K562 (cell line): ENCODE data around the gene GPRASP3. TPM values are rescaled to one million over a fixed set of nuclear protein-coding genes. Genes with fewer than 3 reads are reported as not detected.
A peak's percentile ranks its signal among the peaks of the same experiment; 100 is the strongest.

Source experiments
- ARID4B ChIP-seq: sonication (generic); formaldehyde crosslinking; IDR thresholded peaks from 2 replicates; pipeline ENCODE4 v1.8.0; 2022; ENCODE audit warnings: mild to moderate bottlenecking, missing genetic modification reagents
- CXXC5 ChIP-seq: fragments of 250-450 bp; sonication (Bioruptor Pico); IDR thresholded peaks from 2 replicates; pipeline ENCODE4 v1.8.0; 2022; ENCODE audit warnings: inconsistent platforms, mild to moderate bottlenecking, moderate library complexity
- NKRF ChIP-seq: fragments of 450-650 bp; IDR thresholded peaks from 2 replicates; pipeline ENCODE4 v1.6.1; 2016; ENCODE audit warnings: borderline replicate concordance
- PHF8 ChIP-seq: fragments of 200-600 bp; sonication (generic); IDR thresholded peaks from 2 replicates; pipeline ENCODE4 v1.6.1; 2012; ENCODE audit warnings: mixed run types, mild to moderate bottlenecking, inconsistent platforms, low read length, moderate library complexity, borderline replicate concordance
- POLR2A ChIP-seq: fragments of 450-650 bp; conservative IDR thresholded peaks from 2 replicates; pipeline ENCODE4 v1.6.1; 2016
- POLR2G ChIP-seq: fragments of 200-400 bp; formaldehyde crosslinking; IDR thresholded peaks from 2 replicates; pipeline ENCODE4 v1.6.1; 2017; ENCODE audit warnings: low read depth, mild to moderate bottlenecking, antibody characterized with exemption, low read length, moderate library complexity
- REST ChIP-seq, 2 experiments: fragments of 450-650 bp; formaldehyde crosslinking in 1 of 2; IDR thresholded peaks; 2 replicates each; pipeline versions ENCODE4 v1.4.0 to v1.6.1; 2014 to 2020; ENCODE audit warnings: mild to moderate bottlenecking in 2 of 2, borderline replicate concordance in 1 of 2, low read depth in 1 of 2
- TOE1 ChIP-seq, 2 experiments: fragments of 450-650 bp in 1 of 2; sonication (generic) in 1 of 2; formaldehyde crosslinking in 1 of 2; IDR thresholded peaks; 2 replicates each; pipeline versions ENCODE4 v1.7.1 to v1.8.0; 2016 to 2022; ENCODE audit warnings: borderline replicate concordance in 2 of 2, mild to moderate bottlenecking in 2 of 2, antibody characterized with exemption in 1 of 2, inconsistent platforms in 1 of 2, low read depth in 1 of 2, missing genetic modification reagents in 1 of 2, moderate library complexity in 1 of 2
- ZEB2 ChIP-seq: fragments of 450-650 bp; IDR thresholded peaks from 2 replicates; pipeline ENCODE4 v1.6.1; 2016
- ZNF217 ChIP-seq: sonication (generic); formaldehyde crosslinking; IDR thresholded peaks from 2 replicates; pipeline ENCODE4 v1.8.0; 2022; ENCODE audit warnings: mild to moderate bottlenecking, missing genetic modification reagents
- polyA plus RNA-seq, 8 experiments: library from polyadenylated mRNA; depleted of rRNA in 4 of 8; stranded (reverse) in 5 of 8; unstranded in 3 of 8; fragments of >200 nt; fragmentation: Nextera tagmentation in 2 of 8; fragmentation: Illumina TruSeq in 1 of 8; extraction: Ambion mirVana in 2 of 8; extraction: Trizol in 1 of 8; gene quantifications; 2 replicates each; pipeline versions ENCODE4 v1.2.1 to v1.2.3, GENCODE V29; 2011 to 2014; ENCODE audit warnings: inconsistent platforms in 1 of 8, missing spikeins in 1 of 8
- total RNA-seq, 7 experiments: library from RNA; depleted of rRNA in 6 of 7; stranded (reverse); fragments of >200 nt in 6 of 7; fragmentation: Illumina TruSeq in 2 of 7; extraction: Trizol in 2 of 7; gene quantifications; 2 replicates each; pipeline versions ENCODE4 v1.2.1 to v1.2.3, GENCODE V29; 2011 to 2021; ENCODE audit warnings: low replicate concordance in 1 of 7

The GPRASP3 gene
- total and polyA plus RNA-seq, 9 of the 15 experiments (the other 6 are each of a cell fraction or from before 2014, with no cell fraction given): 0.50 to 1.9 (median 1.1) TPM

GRCh38 chrX:102768987-102769761 lies 48.6 kb downstream of the GPRASP3 start (continued):
- no peak for TF ChIP-seq REST (IDR thresholded peaks at IDR 0.05; ENCODE audit: borderline replicate concordance)
- no peak for TF ChIP-seq REST (CRISPR knock-in tag; IDR thresholded peaks at IDR 0.05; ENCODE audit: low read depth)
- TF ChIP-seq POLR2G: peak; percentile 61
- TF ChIP-seq NKRF: peak; percentile 64; the same call in 1 of the 2 replicates
- TF ChIP-seq POLR2A: peak; percentile 86
- TF ChIP-seq ARID4B (CRISPR knock-in tag): 0 out of 2 replicates have a peak, but pooled peaks have one; percentile 28
- TF ChIP-seq TOE1 (IDR thresholded peaks at IDR 0.05; ENCODE audit: borderline replicate concordance): no peak
- no peak for TF ChIP-seq TOE1 (CRISPR knock-in tag; IDR thresholded peaks at IDR 0.05; ENCODE audit: borderline replicate concordance, low read depth)
- peak; percentile 31; the same call in 1 of the 2 replicates for TF ChIP-seq CXXC5 (CRISPR knock-in tag)
- peak; percentile 37; the same call in 1 of the 2 replicates for TF ChIP-seq ZEB2
- no peak for TF ChIP-seq ZNF217
- TF ChIP-seq PHF8: peak; percentile 88; the same call in 1 of the 2 replicates
